Measurements from ENCODE around the gene MRPS6.

Gene MRPS6

GRCh38 chr21:34073032-34073748 lies at the start of gene MRPS6, which contains the start of gene SLC5A3:
Gene MRPS6 (plus strand): TSS chr21:34073578. CDS start chr21:34073701, 123 bp downstream.
Gene SLC5A3 (plus strand): TSS chr21:34073578. CDS start chr21:34095199, 21,621 bp downstream.
- TF ChIP-seq CTCF (IDR thresholded peaks at IDR 0.05): no peak
- peak within 1 kb of the TSS; percentile 93 for H2AFZ ChIP-seq
- H3K9ac ChIP-seq: no peak within 1 kb of the TSS
- H3K79me2 ChIP-seq: no peaks in the 10 kb centered on the region
- H3K9me3 ChIP-seq (ENCODE audit: control insufficient read depth, low read length): no peaks in the 10 kb centered on the region
- peak within 1 kb of the TSS; percentile 93 for H3K4me2 ChIP-seq (ENCODE audit: low read length)
- peaks cover 3% of the 10 kb centered on the region for H3K4me1 ChIP-seq
- H3K27ac ChIP-seq: peak within 1 kb of the TSS; percentile 54
- H3K36me3 ChIP-seq (ENCODE audit: control insufficient read depth, insufficient read depth, low read length): no peaks in the 10 kb centered on the region
- H3K27me3 ChIP-seq (ENCODE audit: control insufficient read depth, insufficient read depth, low read length): no peaks in the 10 kb centered on the region
- H3K4me3 ChIP-seq (ENCODE audit: low read depth, low read length): peak within 1 kb of the TSS; percentile 72

- Histone ChIP-seq H3K4me2 (ENCODE audit: low read length) (no peak overlapping the region), H3K27ac (no peak overlapping the region), H3K9ac (no peak overlapping the region), H2AFZ (no peak overlapping the region), H3K4me3 (ENCODE audit: low read depth, low read length) (no peak overlapping the region), H3K9me3 (ENCODE audit: control insufficient read depth, low read length) (no peaks in the 10 kb centered on the region), H3K36me3 (ENCODE audit: control insufficient read depth, insufficient read depth, low read length) (no peaks in the 10 kb centered on the region), H3K4me1 (no peaks in the 10 kb centered on the region), H3K27me3 (ENCODE audit: control insufficient read depth, insufficient read depth, low read length) (no peaks in the 10 kb centered on the region), H3K79me2 (no peaks in the 10 kb centered on the region)
- no peak for TF ChIP-seq CTCF (IDR thresholded peaks at IDR 0.05)
Measured at GRCh38 chr21:34023691-34024373, 49.5 kb upstream of the MRPS6 start.

- no peak for TF ChIP-seq CTCF (IDR thresholded peaks at IDR 0.05)
- no peaks in the 10 kb centered on the region for H3K27me3 ChIP-seq (ENCODE audit: control insufficient read depth, insufficient read depth, low read length)
- H2AFZ ChIP-seq: no peak overlapping the region
- H3K27ac ChIP-seq: no peak overlapping the region
- H3K9me3 ChIP-seq (ENCODE audit: control insufficient read depth, low read length): no peaks in the 10 kb centered on the region
- no peak overlapping the region for H3K4me3 ChIP-seq (ENCODE audit: low read depth, low read length)
- H3K9ac ChIP-seq: no peak overlapping the region
- H3K4me1 ChIP-seq: no peaks in the 10 kb centered on the region
- no peak overlapping the region for H3K4me2 ChIP-seq (ENCODE audit: low read length)
- H3K79me2 ChIP-seq: no peaks in the 10 kb centered on the region
- H3K36me3 ChIP-seq (ENCODE audit: control insufficient read depth, insufficient read depth, low read length): no peaks in the 10 kb centered on the region
Measured at GRCh38 chr21:34024374-34024693, 49.0 kb upstream of the MRPS6 start.

GRCh38 chr21:34027721-34028461 lies 45.5 kb upstream of the MRPS6 start:
- H3K36me3 ChIP-seq (ENCODE audit: control insufficient read depth, insufficient read depth, low read length): no peaks in the 10 kb centered on the region
- no peak overlapping the region for H3K4me2 ChIP-seq (ENCODE audit: low read length)
- no peak overlapping the region for H2AFZ ChIP-seq
- no peak overlapping the region for H3K4me3 ChIP-seq (ENCODE audit: low read depth, low read length)
- TF ChIP-seq CTCF (IDR thresholded peaks at IDR 0.05): no peak
- H3K9ac ChIP-seq: no peak overlapping the region
- no peak overlapping the region for H3K27ac ChIP-seq
- H3K79me2 ChIP-seq: no peaks in the 10 kb centered on the region
- no peaks in the 10 kb centered on the region for H3K4me1 ChIP-seq
- no peaks in the 10 kb centered on the region for H3K27me3 ChIP-seq (ENCODE audit: control insufficient read depth, insufficient read depth, low read length)
- H3K9me3 ChIP-seq (ENCODE audit: control insufficient read depth, low read length): no peaks in the 10 kb centered on the region
